GM18505 (cell line): ENCODE measurements around the gene VENTX.
"Not testable (repeated sequence)": the region's sequence is repeated elsewhere in the genome, so short reads cannot be mapped to it uniquely, and the experiment has no call there.

Experiments
- ATAC-seq: cut with Tn5 transposase; IDR thresholded peaks from one replicate; pipeline ENCODE4 v1.9.1; 2021; ENCODE audit not compliant: unreplicated experiment
- POLR2A ChIP-seq: IDR thresholded peaks from 4 replicates; pipeline ENCODE4 v1.6.1; 2011; ENCODE audit warnings: borderline replicate concordance; ENCODE audit not compliant: insufficient read depth, insufficient read length; ENCODE audit errors: extremely low read depth

The VENTX gene

DNA sequence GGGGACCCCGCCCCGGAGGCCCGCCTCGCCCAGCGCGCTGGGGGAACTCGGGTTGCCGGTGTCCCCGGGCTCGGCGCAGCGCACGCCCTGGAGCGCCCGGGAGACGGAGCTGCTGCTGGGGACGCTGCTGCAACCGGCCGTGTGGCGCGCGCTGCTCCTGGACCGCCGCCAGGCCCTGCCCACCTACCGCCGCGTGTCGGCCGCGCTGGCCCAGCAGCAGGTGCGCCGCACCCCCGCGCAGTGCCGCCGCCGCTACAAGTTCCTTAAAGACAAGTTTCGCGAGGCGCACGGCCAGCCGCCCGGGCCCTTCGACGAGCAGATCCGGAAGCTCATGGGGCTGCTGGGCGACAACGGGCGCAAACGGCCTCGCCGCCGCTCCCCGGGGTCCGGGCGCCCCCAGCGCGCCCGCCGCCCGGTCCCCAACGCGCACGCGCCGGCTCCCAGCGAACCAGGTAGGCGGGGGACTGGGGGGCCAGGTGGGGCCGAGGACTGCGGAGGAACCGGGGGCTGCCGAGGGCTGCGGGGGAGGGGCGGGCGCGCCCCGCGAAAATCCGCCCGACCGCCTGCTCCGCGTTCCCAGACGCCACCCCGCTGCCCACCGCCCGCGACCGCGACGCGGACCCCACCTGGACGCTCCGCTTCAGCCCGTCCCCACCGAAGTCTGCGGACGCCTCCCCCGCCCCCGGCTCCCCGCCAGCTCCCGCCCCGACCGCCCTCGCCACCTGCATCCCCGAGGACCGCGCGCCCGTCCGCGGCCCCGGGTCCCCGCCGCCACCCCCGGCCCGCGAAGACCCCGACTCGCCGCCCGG is 7.1 kb upstream of the VENTX start:
- no peak for ATAC-seq
- TF ChIP-seq POLR2A: no peak

DNA sequence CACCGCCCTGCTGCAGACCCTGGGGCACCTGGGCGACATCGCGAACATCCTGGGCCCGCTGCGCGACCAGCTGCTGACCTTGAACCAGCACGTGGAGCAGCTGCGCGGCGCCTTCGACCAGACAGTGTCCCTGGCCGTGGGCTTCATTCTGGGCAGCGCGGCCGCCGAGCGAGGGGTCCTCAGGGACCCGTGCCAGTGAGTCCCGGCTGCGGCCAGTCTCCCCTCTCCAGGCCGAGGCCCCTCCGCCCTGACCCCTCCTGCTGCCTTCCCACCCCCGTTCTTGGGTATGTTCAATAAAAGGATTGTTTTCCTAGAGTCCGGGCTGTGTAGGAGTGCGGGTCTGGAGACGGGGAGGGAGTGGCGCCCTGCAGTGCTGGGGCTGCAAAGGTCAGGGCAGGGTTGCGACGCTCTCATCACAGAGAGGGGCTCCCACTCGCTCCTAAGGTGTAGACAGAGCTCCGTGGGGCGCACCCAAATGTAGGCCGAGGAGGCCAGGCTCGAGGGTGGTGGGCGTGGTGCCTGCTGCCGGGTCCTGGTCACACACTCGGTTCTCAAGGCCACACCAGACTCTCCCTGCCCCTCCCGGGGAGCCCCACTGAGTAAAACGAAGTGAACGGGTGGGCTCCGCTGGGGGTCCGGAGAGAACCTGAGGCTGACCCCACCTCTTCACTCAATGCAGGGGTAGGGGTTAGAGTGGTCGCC is 6.3 kb upstream of the VENTX start:
- no peak for ATAC-seq
- TF ChIP-seq POLR2A: no peak

DNA sequence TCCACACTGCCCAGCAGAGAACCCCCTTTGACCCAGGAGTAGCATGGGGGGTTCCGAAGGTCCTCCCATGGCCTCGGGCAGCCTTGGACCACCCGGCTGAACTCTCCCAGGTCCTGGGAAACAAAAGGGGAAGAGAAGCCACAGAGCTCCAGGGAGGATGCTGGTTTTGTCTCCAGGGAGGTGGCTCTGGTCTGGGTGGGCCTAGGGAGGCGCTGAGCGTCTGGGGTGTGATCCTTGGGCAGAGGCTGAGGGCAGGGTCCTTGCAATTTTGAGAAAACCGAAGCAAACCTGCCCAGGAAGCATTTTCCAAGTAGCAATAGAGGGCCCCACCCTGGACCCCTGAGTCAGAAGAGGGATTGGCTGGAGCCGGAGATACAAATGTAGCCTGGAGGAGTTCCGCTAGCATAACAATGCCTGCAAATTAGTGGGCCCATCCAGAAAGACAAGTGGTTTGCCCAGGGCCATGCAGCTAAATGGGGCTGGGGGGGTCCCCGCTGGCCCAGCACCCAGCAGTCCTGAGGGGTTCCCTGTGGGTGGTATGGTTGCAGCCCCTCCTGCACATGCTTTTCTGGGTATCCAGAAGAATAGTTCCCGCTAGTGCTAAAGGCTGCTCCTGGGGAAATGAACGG is 5.6 kb upstream of the VENTX start:
- ATAC-seq: no peak

DNA sequence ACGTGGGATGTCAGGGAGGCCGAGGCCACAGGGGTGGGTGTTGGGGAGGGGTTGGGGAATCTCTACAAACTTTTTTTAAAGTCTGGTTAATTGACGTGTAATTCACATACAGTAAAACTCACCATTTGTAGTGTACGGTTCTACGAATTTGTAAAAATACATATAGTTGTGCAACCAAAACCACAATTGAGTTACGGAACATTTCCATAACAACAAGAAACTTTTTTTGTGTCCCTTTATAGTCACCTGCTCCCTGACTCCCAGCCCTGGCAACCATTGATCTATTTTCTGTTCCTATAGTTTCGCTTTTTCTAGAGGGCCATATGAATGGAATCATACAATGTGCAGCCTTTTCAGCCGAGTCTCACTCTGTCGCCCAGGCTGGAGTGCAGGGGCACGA is 2.9 kb upstream of the VENTX start:
- ATAC-seq: not testable (repeated sequence)

More for the DNA sequence above, 5.6 kb upstream of the VENTX start:
- TF ChIP-seq POLR2A: no peak

DNA sequence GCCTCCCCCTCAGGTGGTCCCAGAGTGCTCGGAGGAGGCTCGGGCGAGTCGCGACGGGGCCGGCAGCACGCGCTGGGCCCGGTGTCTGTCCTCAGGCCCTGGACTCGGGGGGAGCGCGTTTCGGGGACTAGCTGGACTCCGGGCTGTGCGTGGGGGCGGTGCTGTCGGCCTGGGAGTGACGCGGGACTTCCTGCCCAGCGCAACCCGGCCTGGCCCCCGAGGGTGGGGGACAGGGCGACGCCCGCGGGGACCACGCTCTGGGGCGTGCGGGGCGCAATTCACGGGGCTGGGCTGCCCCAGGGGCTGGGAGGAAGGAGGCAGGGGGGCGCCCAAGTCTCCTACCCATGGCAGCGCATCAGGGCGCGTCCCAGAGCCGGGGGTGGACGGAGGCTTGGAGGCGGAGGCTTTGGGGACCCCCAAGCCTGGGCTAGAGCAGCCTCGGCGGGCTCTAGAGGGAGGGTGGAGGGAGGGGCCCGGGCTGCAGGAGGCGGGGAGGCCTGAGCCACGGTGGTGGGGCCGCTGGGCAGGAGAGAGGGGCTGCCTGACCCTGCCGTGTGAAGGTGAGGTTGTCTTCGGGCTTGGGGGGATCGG is 2.3 kb upstream of the VENTX start:
- no peak for ATAC-seq
- TF ChIP-seq POLR2A: no peak

DNA sequence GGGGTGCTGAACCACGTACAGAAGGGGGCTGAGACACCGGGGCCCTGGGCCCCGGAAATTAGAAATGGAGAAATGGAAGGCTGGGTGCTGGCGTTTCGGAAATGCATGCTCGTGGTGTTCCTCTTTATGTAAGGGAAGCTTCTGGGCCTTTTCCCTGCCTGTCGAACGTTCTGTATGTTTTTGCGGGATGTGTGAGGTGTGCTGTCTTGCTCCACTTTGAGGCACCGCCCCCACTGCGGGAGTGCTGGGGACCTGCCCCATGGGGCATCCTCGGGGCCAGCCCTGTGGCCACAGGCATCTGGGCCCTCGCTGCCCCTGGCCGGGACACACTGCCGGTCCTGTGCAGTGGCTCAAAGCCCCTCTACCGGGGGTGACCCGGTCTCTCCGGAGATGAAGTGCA is 1.7 kb upstream of the VENTX start:
- ATAC-seq: no peak
- TF ChIP-seq POLR2A: no peak

DNA sequence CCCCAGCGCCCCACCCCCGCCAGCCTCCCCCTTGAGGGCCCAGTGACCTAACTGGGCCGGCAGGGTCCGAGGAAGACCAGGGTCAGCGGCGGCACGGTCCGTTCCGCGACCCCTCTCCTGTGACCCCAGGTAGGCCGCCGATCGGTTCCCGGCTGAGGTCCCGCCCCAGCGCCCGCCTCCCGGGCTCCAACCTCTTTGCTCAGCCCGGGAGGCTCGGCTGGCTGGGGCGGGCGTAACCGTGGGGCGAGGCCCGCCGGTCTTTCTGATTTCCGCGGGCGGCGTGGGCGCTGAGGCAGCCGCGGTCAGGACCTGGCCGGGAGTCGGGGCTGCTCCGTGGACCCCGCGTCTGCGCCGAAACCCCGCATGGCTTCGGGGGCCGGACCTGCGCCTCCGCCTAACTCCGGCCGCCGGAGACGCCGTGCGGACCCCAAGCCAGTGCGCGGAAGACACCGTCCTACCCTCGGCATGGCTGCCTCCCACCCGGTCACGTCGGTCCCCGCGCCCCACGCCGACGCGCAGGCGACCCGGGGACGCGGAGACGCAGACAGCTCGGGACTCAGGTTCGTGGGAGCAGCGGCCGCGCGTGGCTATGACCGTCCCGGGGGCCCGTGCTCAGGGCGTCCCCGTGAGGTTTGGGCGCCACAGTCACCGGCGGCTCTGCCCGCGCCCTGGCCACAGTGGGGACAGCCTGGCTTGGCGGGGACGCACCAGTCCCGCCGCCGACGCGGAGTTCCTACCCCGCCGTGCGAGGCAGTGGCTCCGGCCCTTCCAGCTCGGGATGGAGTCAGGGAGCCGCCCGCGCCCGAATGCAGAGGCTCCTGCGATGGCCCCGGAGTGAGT is 1.0 kb upstream of the VENTX start:
- ATAC-seq: no peak
- no peak for TF ChIP-seq POLR2A

DNA sequence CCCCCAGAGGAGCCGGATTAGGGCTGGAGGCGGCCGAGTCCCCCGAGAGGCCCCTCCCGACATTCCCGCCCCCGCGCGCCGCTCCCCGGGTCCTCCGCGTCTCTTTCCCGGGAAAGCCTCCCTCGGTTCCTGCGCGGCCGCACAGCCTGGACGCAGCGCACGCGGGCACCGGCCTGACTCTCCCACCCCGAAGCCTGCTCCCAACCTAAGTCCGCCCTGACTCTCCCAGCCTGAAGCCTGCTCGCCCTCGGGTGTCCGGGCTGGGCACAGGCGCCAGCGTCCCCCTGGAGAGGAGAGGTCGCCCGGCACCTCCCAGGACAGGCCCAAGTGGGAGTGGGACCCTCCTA is 441 bp upstream of the VENTX start:
- TF ChIP-seq POLR2A: no peak

DNA sequence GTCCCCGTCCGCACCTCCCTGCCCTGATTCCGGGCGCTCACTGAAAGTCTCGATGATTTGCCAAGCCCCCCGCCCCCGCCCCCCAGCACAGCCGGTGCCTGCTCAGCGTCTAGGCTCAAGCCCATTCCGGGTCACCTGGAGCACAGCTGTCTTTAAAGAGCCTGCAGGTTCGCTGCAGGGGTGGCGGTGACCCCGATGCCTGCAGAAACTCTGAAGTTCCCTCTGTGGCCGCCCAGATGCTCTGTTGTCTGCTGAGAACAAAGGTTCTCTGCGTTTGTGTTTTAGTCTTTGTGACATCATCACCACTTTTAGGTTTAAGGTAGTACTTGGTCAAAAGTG is 780 bp downstream of the VENTX start:
- no peak for ATAC-seq
- no peak for TF ChIP-seq POLR2A

More for the DNA sequence above, 441 bp upstream of the VENTX start:
- no peak for ATAC-seq

DNA sequence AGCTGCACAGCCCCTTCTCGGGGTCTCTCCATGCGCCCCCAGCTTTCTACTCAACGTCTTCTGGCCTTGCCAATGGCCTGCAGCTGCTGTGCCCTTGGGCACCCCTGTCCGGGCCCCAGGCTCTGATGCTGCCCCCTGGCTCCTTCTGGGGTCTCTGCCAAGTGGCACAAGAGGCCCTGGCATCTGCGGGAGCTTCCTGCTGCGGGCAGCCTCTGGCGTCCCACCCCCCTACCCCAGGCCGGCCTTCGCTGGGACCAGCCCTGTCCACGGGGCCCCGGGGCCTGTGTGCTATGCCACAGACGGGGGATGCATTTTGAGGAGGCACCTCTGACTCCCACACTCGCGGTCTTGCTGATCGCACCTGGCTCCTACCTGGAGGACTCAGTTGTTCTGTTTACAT is 2.3 kb downstream of the VENTX start:
- no peak for ATAC-seq
- no peak for TF ChIP-seq POLR2A

DNA sequence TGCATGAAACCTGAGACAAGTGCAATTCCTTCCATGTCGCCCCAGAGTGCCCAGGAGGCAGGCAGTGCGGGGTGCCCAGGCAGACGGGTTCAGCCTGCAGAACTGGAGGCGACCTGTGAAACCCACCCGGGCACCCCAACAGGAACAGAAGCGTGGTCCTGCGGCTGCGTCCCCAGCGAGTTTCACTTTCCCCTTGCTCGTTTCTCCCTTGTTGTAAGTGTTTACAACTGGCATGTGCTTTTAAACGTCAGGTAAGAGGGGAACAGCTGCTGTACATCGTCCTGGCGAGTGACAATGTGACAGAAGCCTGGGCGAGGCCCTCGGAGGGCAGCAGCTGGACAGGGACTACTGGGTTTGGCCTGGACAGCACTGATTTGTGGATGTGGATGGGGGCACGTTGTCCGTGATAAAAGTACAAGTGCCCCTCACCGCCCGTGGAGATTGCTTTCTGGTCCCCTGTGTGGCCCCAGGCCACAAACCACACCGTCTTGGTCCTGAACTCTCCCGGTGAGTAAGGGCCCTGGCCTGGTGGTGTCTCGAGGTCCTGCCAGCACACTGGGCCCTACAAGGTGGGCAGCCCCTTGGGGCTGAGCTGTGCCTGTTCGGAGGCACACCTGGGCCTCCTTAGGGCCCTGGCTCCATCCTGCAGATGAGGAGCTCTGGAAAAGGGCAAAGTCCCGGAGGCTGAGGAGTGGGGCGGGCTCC is 4.0 kb downstream of the VENTX start:
- ATAC-seq: no peak
- TF ChIP-seq POLR2A: no peak

DNA sequence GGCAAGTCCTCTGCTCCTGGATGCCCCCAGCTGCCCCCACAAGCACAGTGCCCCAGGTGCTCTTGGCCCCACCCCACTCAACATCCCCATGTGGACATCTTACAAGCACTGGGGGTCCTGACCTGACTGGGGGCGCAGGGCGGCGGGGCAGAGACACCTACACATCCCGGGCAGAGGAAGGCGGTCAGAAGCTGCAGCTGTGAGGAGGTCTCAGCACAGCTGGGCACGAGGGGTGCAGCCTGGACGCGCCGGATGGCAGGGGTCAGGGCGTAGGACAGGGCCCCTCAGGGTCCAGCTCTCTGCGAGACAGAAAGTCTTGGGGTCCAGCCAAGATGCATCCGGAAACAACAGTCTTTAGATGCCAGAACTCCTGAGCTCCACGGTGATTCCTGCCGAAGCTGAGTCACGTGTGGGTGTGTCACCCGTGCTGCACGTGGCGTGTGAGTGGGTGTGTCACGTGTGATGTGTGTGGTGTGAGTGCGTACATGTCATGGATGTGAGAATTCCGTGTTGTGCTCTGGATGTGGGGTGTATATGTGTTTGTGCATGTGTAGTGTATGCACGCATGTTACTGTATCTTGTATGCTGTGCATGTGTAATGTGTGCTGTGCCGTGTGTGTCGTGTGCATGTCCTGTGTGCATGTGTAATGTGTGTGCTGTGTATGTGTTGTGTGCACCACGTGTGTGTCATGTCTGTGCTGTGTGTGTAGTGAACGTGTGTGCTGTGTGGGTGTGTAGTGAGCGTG is 5.1 kb downstream of the VENTX start:
- no peak for TF ChIP-seq POLR2A

More for the DNA sequence above, 5.1 kb downstream of the VENTX start:
- ATAC-seq: no peak
